Fibroblast of skin of back (primary cell): Measurements from ENCODE around the gene PDRG1.

ENCODE experiments used
- DNase-seq: peaks from one replicate; pipeline ENCODE4 v3.0.0-alpha.2; 2013

PDRG1 gene

GRCh38 chr20:31903627-31904386 is 48.0 kb downstream of the PDRG1 start:
- DNase-seq: no peak

GRCh38 chr20:31901615-31902014 is 50.2 kb downstream of the PDRG1 start:
- no peak for DNase-seq

DNA sequence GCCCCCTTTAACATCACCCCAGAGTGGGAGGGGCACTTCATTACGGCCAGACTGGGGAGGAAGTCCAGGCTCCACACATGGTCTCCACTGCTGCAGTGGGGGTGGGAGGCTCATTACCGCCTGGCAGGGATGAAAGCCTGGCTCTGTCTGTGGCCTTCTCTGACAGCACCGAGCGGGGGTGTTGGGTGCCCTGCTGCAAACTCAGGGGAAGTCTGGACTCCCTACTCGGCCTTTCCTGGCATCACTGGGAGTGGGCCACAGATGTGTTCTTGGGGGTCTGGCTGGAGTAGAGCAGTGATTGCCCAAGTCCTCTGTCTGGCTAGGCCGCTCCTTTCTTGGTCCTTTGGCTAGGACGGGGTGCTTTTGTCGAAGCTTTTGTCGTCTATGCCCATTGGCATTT is 54.3 kb downstream of the PDRG1 start:
- no peak for DNase-seq

- no peak for DNase-seq
These were observed 55.8 kb downstream of the PDRG1 start for GRCh38 chr20:31896049-31896448.

- peak; percentile 18 for DNase-seq
These were observed 56.7 kb downstream of the PDRG1 start for GRCh38 chr20:31894980-31895675.
